ENCODE results near the gene OR52N5. TPM values are rescaled to one million over a fixed set of nuclear protein-coding genes. Genes with fewer than 3 reads are reported as not detected.

OR52N5 gene
- total and polyA plus RNA-seq, 9 of the 15 experiments (the other 6 are each of a cell fraction or from before 2014, with no cell fraction given): not detected

DNA sequence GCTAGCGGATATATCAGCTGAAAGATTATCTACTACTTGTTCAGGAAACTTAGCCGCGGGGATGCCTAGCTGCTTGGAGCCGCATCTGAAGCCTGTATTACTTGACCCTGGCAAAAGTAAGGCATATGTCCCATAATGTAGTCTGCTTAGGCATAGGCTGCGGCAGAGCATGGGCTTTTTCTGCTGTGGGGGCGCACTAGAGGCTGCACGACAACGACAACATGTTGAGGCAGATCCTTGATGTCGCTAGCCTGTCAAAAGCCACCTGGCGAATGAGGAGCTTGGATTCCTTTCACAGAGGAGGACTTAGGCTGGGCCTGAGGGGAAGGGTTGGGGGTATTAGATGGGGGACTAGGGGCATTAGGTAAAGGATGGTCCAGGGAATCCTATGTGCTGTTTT lies 24.4 kb upstream of the OR52N5 start:
- Histone ChIP-seq H3K4me2 (ENCODE audit: insufficient read depth, low read length) (no peak overlapping the region), H3K27ac (ENCODE audit: extremely low read depth, low read depth, low read length) (no peak overlapping the region), H2AFZ (ENCODE audit: low read depth, low read length) (no peak overlapping the region), H3K9me1 (ENCODE audit: control insufficient read depth, insufficient read depth, low read length) (no peaks in the 10 kb centered on the region), H3K4me3 (no peak overlapping the region), H3K9ac (ENCODE audit: insufficient read depth in 1 of 2, low read depth in 2 of 2, low read length in 2 of 2) (no peak overlapping the region), H3K36me3 (ENCODE audit: control insufficient read depth, insufficient read depth, low read length) (no peaks in the 10 kb centered on the region), H4K20me1 (replicated peaks; ENCODE audit: control insufficient read depth, insufficient read depth, low read length) (no peaks in the 10 kb centered on the region), H3K4me1 (replicated peaks in 1 of 2; ENCODE audit: control insufficient read depth in 2 of 2, insufficient read depth in 2 of 2, low read length in 2 of 2) (peaks cover 0 to 6% of the 10 kb centered on the region in 2 experiments; a peak in 2 of 5 replicates), H3K79me2 (ENCODE audit: control insufficient read depth, insufficient read depth, low read length) (no peaks in the 10 kb centered on the region), H3K27me3 (ENCODE audit: control insufficient read depth in 2 of 2, insufficient read depth in 2 of 2, low read length in 2 of 2) (no peaks in the 10 kb centered on the region), H3K9me3 (replicated peaks; ENCODE audit: control insufficient read depth, insufficient read depth, low read depth, low read length) (peaks cover 24% of the 10 kb centered on the region)
- ATAC-seq: no peak
- CTCF ChIA-PET (ENCODE audit: low intra/inter-chr PET ratio): no interaction called here
- intact Hi-C loops (cut with micrococcal nuclease): no loop called here
- TF ChIP-seq ZNF507 (tag; conservative IDR thresholded peaks at IDR 0.05) (no peak), NR2C1 (IDR thresholded peaks at IDR 0.05) (no peak), NR2C1 (tag; IDR thresholded peaks at IDR 0.05) (no peak), HOXB6 (CRISPR knock-in tag; IDR thresholded peaks at IDR 0.05; ENCODE audit: borderline replicate concordance) (no peak), CBX3 (IDR thresholded peaks at IDR 0.05; ENCODE audit: borderline replicate concordance in 1 of 2, low read length in 2 of 2) (no peak), BRD9 (IDR thresholded peaks at IDR 0.05; ENCODE audit: low read depth, partially characterized antibody) (no peak), ZNF589 (CRISPR knock-in tag; IDR thresholded peaks at IDR 0.05; ENCODE audit: low read depth) (no peak), PURB (CRISPR knock-in tag; IDR thresholded peaks at IDR 0.05; ENCODE audit: low read depth) (no peak), ZNF584 (CRISPR knock-in tag; IDR thresholded peaks at IDR 0.05; ENCODE audit: low read depth) (no peak)
- TF ChIP-seq, protein P1, sequence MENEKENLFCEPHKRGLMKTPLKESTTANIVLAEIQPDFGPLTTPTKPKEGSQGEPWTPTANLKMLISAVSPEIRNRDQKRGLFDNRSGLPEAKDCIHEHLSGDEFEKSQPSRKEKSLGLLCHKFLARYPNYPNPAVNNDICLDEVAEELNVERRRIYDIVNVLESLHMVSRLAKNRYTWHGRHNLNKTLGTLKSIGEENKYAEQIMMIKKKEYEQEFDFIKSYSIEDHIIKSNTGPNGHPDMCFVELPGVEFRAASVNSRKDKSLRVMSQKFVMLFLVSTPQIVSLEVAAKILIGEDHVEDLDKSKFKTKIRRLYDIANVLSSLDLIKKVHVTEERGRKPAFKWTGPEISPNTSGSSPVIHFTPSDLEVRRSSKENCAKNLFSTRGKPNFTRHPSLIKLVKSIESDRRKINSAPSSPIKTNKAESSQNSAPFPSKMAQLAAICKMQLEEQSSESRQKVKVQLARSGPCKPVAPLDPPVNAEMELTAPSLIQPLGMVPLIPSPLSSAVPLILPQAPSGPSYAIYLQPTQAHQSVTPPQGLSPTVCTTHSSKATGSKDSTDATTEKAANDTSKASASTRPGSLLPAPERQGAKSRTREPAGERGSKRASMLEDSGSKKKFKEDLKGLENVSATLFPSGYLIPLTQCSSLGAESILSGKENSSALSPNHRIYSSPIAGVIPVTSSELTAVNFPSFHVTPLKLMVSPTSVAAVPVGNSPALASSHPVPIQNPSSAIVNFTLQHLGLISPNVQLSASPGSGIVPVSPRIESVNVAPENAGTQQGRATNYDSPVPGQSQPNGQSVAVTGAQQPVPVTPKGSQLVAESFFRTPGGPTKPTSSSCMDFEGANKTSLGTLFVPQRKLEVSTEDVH (IDR thresholded peaks at IDR 0.05; ENCODE audit: low read depth, partially characterized antibody): no peak
- POLR2A ChIA-PET: no interaction called here
- no peak for FAIRE-seq
- no TSS peak for BruUV-seq (replicated peaks)
- no peak for DNase-seq (ENCODE audit: extremely low read depth in 1 of 4, low spot score in 3 of 4)
- in situ Hi-C loops (cut with MboI): no loop called here
- 71% methylated on average over 10 of the region's 10 CpGs for WGBS (ENCODE audit: insufficient coverage, low coverage, missing lambda C conversion rate)

Measured in K562 (cell line).